ENCODE results near the gene PUM2.
"Not testable (repeated sequence)": the region's sequence is repeated elsewhere in the genome, so short reads cannot be mapped to it uniquely, and the experiment has no call there.

PUM2 gene

DNA sequence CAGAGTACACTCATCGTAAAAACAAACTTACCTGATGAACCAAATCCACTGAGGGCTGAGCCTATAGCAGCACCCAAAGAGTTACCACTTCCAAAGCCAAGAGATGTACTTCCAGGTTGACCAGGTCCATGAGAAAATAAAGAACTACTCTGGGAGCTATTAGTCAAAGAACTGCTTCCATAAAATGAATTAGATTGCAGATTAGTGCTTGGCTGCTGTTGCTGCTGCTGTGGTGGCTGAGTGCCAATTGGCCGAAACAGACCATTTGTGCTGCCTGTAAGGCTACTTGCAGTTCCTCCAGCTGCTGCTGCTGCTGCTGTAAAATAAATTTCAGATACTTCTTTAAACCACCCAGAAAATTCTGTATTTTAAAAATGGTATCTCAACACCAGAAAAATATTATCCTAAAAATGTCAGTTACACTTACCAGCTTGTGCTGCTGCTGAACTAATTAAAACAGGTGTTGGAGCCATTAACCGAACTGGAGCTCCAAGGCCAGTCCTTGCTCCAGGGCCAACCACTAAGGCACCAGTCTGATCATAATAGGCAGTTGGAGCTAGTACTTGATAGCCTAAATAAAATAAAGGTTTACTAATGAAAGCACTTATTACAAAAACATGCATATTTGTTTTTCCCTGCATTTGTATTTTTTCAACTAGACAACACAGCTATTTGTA is 67.6 kb downstream of the PUM2 start:
- no peak for DNase-seq

DNA sequence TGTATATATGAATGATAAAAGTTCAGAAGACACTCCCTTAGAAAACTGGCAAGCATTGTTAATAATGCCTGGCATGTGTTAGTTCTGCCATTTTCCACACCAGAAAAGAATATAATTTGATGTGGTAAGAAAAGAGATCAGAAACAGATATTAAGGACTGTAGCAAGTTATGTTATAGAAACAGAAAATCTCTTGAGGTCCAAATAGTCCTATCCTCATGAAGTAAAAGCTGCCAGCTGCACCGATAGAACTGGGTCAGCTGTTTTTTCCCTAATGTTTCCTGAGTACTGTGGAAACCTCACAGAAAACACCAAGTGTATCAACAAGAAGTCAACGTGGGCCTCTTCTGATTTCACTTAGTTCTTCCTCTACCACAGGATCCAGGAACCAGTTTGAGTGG is 68.8 kb downstream of the PUM2 start:
- no peak for DNase-seq

DNA sequence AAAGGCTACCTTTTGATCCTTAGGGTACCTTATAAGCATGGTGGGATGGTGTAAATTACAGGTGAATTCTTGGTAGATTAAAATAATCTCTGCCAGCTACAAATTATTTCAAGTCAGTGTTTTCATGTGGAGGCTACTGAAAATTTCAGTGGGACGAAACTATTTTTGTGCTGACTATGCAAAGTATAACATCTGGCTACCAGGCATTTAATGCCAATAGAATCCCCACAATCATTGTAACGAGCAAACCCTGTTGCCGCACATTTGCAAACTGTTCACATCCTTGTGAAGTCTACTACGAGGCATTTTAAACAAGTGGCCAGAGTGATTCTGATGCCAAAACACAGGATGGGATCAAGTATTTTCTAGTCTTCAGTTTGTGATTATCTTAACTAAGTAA is 77.6 kb downstream of the PUM2 start:
- no peak for DNase-seq

DNA sequence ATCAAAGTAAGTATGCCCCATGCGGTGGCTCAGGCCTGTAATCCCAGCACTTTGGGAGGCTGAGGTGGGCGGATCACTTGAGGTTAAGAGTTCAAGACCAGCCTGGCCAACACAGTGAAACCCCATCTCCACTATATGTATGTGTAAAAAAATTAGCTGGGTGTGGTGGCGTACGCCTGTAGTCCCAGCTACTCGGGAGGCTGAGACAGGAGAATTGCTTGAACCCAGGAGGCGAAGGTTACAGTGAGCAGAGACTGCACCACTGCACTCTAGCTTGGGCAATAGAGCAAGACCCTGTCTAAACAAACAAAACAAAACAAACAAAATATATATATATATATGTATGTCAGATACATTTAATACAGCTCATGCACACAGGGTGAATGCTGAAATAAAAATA is 82.3 kb downstream of the PUM2 start:
- DNase-seq, result not testable (repeated sequence)

DNA sequence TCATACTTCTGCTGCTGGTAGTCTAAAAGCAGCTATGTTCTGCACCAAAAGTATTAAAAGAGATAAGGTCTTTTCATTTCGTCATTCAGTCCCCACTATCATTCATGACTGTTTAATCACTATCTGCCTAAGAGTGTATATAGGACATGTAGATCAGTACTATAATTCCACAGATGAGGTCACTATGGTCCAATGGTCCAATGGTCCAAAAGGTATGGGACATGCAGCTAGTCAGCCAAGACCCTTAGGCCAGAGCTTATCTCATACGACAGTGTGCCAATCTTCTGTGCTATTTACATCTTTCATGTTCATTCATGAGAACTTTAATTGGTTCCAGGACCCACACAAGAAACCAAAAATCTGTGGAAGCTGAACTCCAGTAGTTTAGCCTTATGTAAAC is 83.1 kb downstream of the PUM2 start:
- no peak for DNase-seq

DNA sequence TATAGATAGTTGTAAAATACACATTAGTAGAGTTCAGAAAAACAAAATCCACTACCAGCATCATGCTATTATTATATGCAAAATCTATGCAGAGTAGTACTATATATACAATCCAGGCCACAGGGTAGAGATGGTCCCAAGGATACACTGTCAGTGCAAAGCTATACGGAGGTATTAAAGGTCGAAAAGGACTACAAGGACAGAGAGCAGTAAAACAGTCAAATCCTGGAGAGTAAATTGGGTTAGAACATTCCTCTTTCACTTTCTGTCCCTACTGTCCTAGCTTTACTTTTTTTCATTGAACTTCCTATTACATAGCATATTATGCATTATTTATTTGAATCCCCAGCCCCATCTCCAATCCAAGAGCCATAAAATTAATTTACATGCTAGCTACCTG is 86.0 kb downstream of the PUM2 start:
- no peak for DNase-seq

DNA sequence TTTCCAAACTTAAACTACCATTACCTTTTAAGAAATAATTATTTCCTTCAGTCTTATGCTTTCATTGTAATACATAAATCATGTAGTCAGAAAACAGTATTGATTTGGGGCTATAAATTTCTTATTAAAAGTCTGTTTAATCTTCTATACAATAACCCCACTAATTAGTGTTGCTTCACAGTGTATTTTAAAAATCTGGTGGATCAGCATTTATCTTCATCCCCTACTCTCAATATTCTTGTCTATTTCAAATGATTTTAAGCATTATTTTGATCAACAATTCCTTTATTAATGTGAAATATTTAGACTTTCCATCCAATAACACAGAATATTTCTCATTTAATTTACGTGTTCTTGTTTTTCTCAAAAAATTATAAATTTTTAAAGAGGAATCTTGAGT is 93.2 kb downstream of the PUM2 start:
- no peak for DNase-seq

DNA sequence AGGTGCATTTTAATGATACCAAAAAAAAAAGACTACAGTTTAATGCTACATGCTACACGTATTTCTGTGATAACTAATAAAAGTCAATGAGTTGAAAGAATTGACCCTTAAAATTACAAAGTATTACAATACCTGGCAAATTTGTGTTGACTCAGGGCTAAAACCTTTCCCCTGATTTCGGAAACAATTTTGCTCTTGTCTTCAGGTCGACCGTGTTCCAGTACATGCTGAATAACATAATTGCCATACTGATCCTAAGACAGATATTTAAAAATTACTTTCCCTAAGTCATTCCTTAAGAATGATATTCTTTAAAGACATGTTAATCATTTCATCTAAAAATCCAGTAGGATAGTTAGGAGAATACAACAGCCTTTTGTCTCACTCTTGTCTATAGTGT is 95.9 kb downstream of the PUM2 start:
- DNase-seq, result no peak

DNA sequence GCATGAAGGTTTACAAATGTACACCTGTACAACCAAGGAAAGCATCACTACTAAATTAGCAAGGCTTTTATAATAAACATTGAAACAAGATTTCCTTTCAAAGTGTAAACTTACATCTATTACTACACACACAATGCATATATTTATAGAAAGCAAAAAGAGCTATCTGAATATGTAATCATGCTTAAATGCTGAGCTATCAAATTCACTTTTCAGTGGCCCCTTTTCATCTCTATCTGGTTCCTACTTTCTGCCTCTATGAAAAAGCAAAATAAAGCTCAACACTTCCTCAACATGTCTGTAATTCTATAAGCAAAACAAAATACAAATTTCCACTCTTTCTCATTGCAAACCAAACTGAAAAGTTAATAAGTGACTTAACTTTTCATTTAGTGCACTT is 100.2 kb downstream of the PUM2 start:
- no peak for DNase-seq

DNA sequence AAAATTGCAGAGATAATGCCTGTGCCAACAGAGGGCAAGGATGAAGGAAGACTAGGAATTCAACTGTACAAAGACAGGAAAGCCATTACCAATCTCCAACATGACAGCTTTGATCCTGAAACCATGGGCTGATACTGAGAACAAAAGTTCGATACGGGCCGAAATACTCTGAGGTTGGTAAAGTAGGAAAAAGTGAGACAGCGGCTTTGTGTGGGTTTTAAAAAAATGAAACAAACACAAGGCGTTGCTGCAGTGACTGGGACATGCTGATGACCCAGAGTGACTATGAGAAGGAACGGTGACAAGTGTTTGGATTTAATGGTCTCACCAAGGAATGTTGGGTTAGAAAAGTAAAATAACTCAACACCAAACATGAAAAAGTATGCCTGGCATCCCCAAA is 101.5 kb downstream of the PUM2 start:
- DNase-seq, result no peak

DNA sequence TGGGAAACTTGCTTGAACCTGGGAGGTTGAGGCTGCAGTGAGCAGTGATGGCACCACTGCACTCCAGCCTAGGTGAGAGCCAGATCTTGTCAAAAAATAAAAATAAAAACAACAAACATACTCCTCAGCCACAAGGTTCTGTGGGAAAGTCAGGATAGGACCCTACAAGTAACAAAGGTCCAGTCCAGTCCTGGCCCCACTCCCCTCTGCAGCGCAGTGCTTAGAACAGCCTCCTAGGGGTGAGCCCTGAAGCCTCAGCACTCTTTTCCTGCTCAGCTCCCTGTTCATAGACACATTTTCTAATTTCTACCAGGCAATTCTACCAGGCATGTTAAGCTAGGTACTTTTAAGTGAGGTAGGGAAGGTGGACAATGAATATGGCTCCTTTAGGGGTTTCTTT is 103.6 kb downstream of the PUM2 start:
- no peak for DNase-seq

DNA sequence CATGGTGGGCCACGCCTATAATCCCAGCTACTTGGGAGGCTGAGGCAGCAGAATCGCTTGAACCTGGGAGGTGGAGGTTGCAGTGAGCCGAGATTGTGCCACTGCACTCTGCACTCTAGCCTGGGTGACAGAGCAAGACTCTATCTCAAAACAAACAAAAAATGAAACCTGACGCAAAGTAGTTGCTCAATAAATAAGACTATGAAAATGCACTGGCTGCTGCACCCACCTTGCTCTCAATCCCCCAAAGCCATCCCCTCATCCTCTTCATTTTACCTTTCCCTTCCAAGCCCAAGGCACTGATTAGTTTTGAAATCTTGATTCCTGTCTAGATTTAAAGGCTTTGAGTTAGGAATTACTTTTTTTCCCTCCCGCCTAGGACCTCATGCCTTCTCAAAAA is 107.0 kb downstream of the PUM2 start:
- not testable (repeated sequence) for DNase-seq

DNA sequence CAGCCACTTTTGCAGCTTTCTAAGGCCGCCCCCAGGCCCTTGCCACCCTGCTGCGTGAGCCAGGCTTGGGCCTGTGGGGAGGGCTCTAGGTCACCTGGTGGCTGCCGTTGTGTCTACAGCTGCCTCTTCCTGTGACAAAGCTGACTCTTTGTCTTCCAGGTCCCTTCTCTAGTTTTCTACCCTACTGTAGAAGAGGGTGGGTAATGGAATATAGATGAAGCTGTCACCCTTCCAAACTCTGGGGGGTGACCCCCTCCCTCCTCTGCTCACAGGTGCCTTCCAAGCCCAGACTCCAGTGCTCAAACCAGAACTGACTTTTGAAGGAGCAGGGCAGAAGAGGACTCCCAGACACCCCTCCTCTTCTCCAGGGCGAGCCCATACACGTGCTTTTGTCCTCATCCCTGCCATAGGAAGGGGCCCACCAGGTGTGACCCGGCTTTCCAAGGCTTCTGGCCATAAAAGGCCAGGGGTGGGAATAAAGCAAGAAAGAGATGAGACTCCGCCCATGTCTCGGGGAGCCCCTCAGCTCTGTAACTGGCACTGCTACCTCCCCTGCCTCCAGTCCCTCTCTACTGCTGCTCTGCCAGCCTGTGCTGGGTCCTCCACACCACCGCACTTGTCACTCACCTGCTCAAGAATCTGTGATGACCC is 107.8 kb downstream of the PUM2 start:
- DNase-seq, result no peak

DNA sequence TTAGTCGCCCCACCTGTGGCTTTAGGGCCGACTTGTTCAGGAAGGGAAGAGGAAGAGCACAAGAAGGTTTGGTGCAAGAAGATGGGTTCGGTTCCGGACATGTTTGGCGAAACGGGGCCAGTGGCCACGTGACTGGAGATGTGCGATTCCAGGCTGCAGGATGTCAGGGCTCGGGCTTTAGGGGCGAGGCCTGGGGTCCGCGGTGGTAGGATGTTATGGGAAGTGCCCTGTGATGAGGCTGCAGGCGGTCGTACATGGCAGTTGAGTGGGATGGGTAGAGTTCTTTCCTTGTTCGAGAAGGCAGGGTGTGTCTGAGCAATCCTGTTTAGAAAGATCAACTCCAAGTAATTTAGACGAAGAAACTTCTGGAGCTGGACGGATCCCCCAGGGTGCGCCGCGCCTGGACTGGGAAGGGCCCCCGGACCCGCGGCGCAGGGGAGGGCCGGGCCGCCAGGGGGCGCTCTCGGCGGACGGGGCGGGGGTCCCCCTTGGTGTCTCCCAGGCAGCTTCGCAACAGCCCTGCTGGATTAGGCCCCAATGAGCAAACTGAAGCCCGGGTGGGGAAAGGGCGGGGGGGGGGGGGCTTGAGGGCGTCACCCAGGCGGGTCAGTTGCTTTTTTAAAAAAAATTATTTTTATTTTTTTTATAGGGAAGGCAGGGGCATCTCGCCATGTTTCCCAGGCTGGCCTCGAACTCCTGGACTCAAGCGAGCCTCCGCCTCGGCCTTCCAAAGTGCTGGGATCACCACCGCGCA is 108.5 kb downstream of the PUM2 start:
- DNase-seq, result no peak

DNA sequence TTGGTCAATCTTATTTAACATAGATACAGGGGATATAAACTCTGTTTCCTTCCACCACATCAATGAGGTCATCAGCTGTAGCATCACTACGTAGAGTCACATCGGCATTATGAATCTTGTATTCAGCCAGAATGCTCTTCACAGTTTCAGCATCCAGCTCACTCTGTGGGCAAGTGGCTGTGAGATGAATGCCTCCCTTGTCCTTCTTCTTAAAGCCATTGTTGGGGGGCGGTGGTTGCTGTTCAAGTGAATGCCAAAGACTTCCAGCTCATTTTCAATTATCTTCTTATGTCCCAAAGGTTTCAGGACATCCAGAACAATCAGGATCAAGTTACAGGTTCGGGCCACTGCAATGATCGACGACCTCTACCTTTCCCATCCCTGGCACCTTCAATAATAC is 110.4 kb downstream of the PUM2 start:
- DNase-seq, result not testable (repeated sequence)

DNA sequence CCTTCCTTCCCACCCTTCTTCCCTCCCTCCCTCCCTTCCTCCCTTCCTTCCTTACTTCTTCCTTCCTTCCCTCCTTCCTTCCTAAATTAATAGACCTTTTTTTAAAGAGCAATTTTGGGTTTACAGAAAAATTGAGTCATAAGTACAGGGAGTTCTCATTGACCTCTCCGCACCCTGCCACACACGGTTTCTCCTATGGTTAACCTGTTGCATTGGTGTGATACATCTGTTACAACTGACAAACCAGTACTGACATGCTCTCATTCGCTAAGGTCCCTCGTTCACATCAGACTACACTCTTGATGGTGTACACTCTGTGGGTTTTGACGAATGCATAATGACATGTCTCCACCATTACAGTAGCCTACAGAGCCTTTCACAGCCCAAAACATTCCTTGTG is 114.1 kb downstream of the PUM2 start:
- no peak for DNase-seq

DNA sequence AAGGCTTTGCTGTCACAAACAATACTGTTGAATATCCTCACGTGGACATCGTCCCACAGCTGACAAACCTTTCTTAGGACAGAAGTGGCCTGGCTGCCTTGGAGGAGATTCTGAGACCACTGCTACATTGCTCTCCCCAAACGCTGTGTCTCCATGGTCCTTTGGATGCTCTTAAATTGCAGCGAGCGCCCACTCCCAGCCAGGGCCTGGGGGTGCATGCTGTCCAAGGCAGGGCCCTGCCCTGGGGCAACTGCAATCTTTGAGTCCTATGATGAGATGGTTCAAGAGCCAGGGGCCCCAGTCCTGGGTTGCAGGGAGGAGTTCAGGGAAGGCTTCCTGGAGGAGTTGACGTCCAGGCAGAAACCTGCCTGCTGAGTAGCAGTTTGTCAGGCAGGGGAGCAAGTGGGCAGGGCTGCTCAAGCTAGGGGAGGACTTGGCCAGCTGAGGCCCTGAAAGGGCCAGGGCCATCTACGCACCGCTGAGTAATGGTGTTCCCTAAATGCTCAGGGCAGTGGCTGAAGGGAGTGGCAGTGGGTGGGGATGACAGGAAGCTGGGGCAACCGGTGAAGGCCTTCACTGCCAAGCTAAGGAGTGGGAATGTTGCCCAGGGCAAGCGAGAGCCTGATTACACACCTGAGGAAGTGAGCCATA is 114.9 kb downstream of the PUM2 start:
- DNase-seq, result no peak

DNA sequence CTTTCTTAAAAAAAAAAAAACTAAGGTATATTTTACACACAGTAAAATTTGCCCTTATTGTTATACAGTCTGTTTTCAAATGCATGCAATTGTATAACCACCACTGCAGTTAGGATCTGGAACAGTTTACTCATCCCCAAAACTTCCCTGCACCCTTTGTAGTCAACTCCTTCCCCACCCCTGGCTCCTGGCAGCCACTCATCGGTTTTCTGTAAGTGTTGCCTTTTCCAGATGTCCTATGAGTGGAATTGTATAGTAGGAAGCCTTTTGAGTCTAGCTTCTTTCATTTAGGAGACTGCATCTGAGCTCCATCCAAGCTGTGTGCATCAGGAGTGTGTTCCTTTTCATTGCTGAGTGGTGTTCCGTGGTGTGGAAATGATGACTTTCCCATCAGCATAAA is 116.0 kb downstream of the PUM2 start:
- DNase-seq, result not testable (repeated sequence)

DNA sequence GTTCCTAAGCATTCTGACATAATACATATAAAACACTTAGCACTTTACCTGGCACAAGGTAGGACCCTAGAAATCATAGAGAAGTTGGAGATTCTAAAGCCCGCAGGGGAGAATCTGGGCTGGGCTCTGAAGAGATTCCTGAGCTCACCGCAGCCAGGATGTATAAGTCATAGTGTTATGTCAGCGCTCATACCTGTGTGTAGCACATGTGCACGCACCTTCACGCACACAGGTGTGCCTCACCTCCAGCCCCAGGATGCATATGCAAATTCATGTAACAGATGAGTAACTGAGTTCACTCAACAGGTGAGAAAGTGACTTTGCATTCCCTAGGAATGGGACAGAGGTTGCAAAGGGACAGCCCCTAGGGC is 117.8 kb downstream of the PUM2 start:
- no peak for DNase-seq

DNA sequence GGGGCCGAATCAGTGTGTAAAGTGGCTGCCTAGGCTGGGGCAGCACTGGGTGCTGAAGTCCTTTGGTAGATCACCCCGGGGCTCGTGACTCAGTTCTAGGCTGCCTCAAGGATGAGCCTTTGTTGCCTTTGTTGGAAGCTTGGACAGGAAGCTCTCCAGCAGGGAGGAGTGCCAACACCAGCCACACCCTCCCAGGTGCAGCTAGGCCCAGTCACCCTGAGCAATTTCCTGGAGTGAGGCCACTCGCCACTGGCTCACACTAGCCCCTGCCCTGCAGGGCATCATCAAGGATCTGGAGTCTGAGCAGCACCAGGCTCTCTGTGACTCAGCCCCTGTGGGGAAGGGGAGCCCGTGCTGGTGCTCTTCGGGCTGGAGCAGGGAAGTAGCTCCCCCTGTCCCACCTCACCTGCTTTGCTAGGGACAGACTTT is 119.0 kb downstream of the PUM2 start:
- no peak for DNase-seq

DNA sequence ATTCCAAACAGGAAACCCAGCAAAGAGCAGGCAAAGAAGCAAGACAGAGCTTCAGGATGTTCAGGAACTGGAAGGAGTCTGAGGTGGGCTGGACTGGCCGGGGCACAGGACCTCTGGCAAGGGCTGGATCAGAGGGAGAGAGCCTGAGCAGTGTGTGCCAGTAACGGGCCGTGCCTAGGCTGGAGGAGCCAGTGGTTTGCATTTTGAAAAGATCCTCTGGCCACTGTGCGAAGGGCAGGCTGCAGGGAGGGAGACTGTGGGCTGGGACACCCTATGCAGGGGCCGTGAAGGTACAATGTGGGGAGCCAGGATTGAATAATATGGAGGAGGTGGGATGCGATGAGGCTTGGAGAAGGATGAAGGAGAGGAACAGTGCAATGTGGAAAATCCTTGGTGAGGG is 119.5 kb downstream of the PUM2 start:
- DNase-seq, result no peak

DNA sequence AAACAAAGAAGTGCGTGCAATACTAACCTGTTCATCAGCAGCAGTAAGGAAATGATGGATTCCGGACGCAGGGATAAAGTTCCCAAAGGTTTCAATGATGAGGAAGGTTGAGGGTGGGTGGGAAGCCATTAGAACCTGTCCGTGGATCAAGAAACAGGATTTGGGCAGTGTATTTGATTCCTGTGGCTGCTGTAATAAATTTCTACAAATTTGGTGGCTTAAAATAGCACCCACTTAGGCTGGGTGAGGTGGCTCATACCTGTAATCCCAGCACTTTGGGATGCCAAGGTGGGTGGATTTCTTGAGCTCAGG is 120.6 kb downstream of the PUM2 start:
- no peak for DNase-seq

DNA sequence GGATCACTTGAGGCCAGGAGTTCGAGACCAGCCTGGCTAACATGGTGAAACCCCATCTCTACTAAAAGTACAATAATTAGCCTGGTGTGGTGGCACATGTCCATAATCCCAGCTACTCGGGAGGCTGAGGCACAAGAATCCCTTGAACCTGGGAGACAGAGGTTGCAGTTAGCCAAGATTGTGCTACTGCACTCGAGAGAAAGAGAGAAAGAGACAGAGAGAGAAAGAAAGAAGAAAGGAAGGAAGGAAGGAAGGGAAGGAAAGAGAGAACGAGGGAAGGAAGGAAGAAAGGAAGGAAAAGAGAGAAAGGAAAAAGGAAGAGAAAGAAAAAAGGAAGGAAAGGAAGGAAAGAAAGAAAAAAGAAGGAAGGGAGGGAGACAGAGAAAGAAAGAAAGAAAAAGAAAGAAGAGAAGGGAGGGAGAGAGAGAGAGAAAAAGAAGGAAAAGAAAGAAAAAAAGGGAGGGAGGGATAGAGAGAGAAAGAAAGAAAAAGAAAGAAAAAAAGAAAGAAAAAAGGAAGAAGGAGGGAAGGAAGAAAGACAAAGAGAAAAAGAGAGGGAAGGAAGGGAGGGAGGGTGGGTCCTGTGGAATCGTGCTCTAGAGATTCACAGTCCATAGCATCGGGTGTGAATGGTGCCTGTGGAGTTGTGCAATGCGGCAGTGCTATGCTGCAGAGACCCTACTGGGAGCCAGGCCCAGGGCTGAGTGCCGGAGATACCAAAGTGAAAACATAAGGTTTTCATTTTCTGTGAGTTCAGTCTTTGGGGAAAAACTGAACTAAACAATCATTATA is 121.1 kb downstream of the PUM2 start:
- no peak for DNase-seq

Data from cortex of kidney (tissue), 1 donor.